ENCODE measurements around the gene TM9SF1. TPM values are rescaled to one million over a fixed set of nuclear protein-coding genes. Genes with fewer than 3 reads are reported as not detected.

The TM9SF1 gene
- total RNA-seq, 2 experiments from 2014 or later = 12.9 to 13.0 TPM

DNA sequence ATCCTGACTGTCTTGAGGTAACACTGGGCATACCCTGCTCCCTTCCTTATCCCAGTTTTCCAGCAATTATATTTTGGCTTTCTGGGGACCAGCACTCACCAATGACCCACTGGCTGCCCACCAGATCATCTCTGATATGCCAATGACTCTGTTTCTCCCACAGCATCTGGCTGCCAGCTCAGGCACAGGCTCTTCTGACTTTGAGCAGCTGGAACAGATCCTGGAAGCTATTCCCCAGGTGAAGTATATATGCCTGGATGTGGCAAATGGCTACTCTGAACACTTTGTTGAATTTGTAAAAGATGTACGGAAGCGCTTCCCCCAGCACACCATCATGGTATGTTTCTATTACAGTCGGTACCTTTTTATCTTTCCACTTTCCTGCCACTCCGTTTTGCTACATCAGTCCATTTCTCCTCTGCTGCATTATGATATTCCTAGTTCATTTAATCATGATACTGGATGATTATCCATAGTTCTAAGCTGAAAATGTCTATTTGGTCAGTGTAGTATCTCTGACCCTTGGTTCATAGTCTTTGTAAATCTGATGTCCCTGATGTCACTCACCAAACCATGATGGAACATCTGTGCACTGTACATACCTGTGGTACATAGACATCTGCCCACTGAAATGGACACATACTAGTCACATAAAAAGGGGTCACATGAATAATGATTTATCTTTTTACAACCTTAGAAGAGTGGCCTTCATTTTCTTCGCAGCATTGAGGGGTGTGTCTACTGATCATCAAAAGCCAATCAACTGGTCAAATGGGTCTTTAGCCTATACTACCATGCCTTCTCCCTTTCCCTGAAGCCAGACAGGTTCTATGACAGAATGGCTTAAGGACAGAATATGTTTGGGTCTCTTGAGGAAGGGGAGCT, 40.8 kb upstream of the TM9SF1 start:
- peak overlapping the region; percentile 40 for H3K4me3 Mint-ChIP-seq
- peaks cover 95% of the 10 kb centered on the region for H3K36me3 Mint-ChIP-seq (ENCODE audit: low read depth)
- DNase-seq = no peak
- ATAC-seq (ENCODE audit: poor library complexity) = no peak
- ChIA-PET CTCF (interaction anchor here (2.0 to 3.3 kb wide), 4 partner anchors 20 to 97 kb away, joined by 7 to 14 read pairs (median 10); partner anchors contain the start of genes IRF9 and MDP1), POLR2A (interaction anchor here (0.6 to 2.6 kb wide), 5 partner anchors 7 to 74 kb away, joined by 3 to 11 read pairs (median 3); partner anchors contain the start of genes IPO4, MDP1 and RABGGTA)
- Histone ChIP-seq H3K4me3 (ENCODE audit: low read length) (no peak overlapping the region), H3K9me3 (ENCODE audit: control insufficient read depth in 1 of 2, insufficient read depth in 1 of 2, low read length in 2 of 2) (no peaks in the 10 kb centered on the region), H3K27me3 (ENCODE audit: control insufficient read depth in 1 of 2, insufficient read depth in 2 of 2, low read length in 2 of 2) (no peaks in the 10 kb centered on the region), H3K4me1 (ENCODE audit: insufficient read depth, low read length) (peaks cover 55% of the 10 kb centered on the region), H3K27ac (ENCODE audit: low read depth in 1 of 2, low read length in 2 of 2) (no peak overlapping the region), H3K36me3 (ENCODE audit: insufficient read depth, low read length) (peaks cover 72% of the 10 kb centered on the region)
- no peaks in the 10 kb centered on the region for H3K27me3 Mint-ChIP-seq
- H3K9me3 Mint-ChIP-seq = no peaks in the 10 kb centered on the region
- peaks cover 91% of the 10 kb centered on the region for H3K4me1 Mint-ChIP-seq (ENCODE audit: low read depth)
- intact Hi-C loops (cut with DNase I, micrococcal nuclease) = no loop called here
- peak overlapping the region; percentile 93 for H3K27ac Mint-ChIP-seq
- TF ChIP-seq, protein P1, sequence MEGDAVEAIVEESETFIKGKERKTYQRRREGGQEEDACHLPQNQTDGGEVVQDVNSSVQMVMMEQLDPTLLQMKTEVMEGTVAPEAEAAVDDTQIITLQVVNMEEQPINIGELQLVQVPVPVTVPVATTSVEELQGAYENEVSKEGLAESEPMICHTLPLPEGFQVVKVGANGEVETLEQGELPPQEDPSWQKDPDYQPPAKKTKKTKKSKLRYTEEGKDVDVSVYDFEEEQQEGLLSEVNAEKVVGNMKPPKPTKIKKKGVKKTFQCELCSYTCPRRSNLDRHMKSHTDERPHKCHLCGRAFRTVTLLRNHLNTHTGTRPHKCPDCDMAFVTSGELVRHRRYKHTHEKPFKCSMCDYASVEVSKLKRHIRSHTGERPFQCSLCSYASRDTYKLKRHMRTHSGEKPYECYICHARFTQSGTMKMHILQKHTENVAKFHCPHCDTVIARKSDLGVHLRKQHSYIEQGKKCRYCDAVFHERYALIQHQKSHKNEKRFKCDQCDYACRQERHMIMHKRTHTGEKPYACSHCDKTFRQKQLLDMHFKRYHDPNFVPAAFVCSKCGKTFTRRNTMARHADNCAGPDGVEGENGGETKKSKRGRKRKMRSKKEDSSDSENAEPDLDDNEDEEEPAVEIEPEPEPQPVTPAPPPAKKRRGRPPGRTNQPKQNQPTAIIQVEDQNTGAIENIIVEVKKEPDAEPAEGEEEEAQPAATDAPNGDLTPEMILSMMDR (IDR thresholded peaks at IDR 0.05) = no peak

DNA sequence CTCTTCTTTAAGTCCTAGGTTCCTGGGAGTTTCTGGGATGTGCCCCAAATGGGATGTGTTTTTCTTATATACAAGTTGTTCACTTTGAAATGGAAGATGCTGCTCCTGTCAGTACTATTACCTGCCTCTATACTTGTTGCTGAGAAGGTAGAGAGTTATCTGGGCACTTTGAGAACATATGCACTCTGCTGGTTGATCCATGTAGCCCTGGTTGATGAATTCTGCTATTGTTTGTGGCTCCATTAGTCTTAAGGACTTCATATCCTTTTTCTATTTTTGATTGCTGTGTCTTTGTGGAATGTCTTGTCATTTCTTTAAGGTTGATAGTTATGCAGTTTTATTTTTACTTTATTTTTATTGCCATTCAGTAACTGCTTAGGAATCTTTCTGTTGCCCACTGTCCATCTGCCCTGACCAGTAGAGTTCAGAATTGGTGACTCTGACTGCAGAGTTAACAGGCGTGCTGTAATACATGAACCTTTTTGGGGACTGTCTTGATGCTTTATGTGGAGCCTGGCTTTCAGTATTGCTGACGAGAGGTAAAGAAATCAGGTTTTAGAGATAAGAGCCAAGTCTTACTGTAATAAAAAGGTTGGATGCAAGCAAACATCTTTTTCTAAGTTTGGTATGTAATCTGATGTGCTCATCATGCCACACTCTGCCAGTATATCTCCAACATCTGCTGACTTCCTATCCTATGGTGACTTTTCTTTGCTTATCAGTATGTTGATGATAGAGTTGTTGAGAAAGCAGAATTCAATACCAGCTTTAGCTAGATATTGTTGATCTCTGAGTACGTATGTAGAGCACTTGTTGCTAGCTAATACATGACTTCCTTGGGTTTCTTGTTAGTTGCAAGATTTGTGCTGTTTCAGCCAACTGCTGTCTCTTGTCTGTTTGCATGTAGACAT, 39.1 kb upstream of the TM9SF1 start:
- Mint-ChIP-seq H3K36me3 (ENCODE audit: low read depth) (peaks cover 81% of the 10 kb centered on the region), H3K4me3 (peak overlapping the region; percentile 96), H3K27ac (peak overlapping the region; percentile 93), H3K27me3 (no peaks in the 10 kb centered on the region), H3K4me1 (ENCODE audit: low read depth) (peaks cover 77% of the 10 kb centered on the region), H3K9me3 (no peaks in the 10 kb centered on the region)
- Histone ChIP-seq H3K4me1 (ENCODE audit: insufficient read depth, low read length) (peaks cover 43% of the 10 kb centered on the region), H3K27me3 (ENCODE audit: control insufficient read depth in 1 of 2, insufficient read depth in 2 of 2, low read length in 2 of 2) (no peaks in the 10 kb centered on the region), H3K4me3 (ENCODE audit: low read length) (no peak overlapping the region), H3K9me3 (ENCODE audit: control insufficient read depth in 1 of 2, insufficient read depth in 1 of 2, low read length in 2 of 2) (no peaks in the 10 kb centered on the region), H3K36me3 (ENCODE audit: insufficient read depth, low read length) (peaks cover 58% of the 10 kb centered on the region), H3K27ac (ENCODE audit: low read depth in 1 of 2, low read length in 2 of 2) (peak overlapping the region in 1 of 2 donors; percentile 6)
- TF ChIP-seq, protein P1 (IDR thresholded peaks at IDR 0.05) = no peak
- ChIA-PET CTCF (interaction anchor here (1.0 to 3.1 kb wide), 7 partner anchors 18 to 99 kb away, joined by 3 to 13 read pairs (median 7); partner anchors contain the start of genes IRF9 and MDP1), POLR2A (interaction anchor here (0.7 to 2.6 kb wide), 9 partner anchors 8 to 203 kb away, joined by 3 to 40 read pairs (median 3); partner anchors contain the start of genes DCAF11, IPO4, MDP1 and NRL)
- ATAC-seq (ENCODE audit: poor library complexity) (no peak), DNase-seq (no peak)
- intact Hi-C loops (cut with DNase I, micrococcal nuclease) = loop anchor here (5.0 kb wide), 4 partner anchors 37 to 208 kb away; partner anchors contain the start of genes PSME2 (in 1 of the 2), RABGGTA (in 1 of the 2), RNF31 (in 1 of the 2) and SDR39U1 (in 1 of the 2)

DNA sequence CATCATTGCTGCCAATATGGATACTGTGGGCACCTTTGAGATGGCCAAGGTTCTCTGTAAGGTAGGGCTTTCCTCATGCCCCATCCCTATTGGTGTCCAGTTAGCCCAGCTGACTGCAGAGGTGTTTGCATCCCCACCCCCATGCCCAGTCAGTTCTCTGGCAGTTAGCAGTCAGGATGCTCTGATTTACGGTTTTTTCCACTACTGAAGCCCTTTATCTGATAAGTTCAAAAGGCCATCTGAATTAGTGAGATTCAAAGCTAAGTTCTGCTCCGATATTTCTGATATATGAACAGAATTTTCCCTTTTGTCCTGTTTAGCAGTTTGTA, 38.3 kb upstream of the TM9SF1 start:
- TF ChIP-seq, protein P1 (IDR thresholded peaks at IDR 0.05) = no peak
- Histone ChIP-seq H3K27me3 (ENCODE audit: control insufficient read depth in 1 of 2, insufficient read depth in 2 of 2, low read length in 2 of 2) (no peaks in the 10 kb centered on the region), H3K4me1 (ENCODE audit: insufficient read depth, low read length) (peaks cover 35% of the 10 kb centered on the region), H3K4me3 (ENCODE audit: low read length) (peak overlapping the region; percentile 98), H3K9me3 (ENCODE audit: control insufficient read depth in 1 of 2, insufficient read depth in 1 of 2, low read length in 2 of 2) (no peaks in the 10 kb centered on the region), H3K27ac (ENCODE audit: low read depth in 1 of 2, low read length in 2 of 2) (peak overlapping the region; percentile 81 to 95), H3K36me3 (ENCODE audit: insufficient read depth, low read length) (peaks cover 50% of the 10 kb centered on the region)
- no peaks in the 10 kb centered on the region for H3K27me3 Mint-ChIP-seq
- H3K9me3 Mint-ChIP-seq = no peaks in the 10 kb centered on the region
- peaks cover 77% of the 10 kb centered on the region for H3K36me3 Mint-ChIP-seq (ENCODE audit: low read depth)
- no peak for DNase-seq
- H3K4me1 Mint-ChIP-seq (ENCODE audit: low read depth) = peaks cover 74% of the 10 kb centered on the region
- intact Hi-C loops (cut with DNase I, micrococcal nuclease) = loop anchor here (2.0 to 5.0 kb wide), 6 partner anchors 36 to 209 kb away; partner anchors contain the start of genes PSME2 (in 2 of the 2), RNF31 (in 2 of the 2), IPO4 (in 1 of the 2) and RABGGTA (in 1 of the 2)
- peak overlapping the region; percentile 96 for H3K4me3 Mint-ChIP-seq
- peak overlapping the region; percentile 93 for H3K27ac Mint-ChIP-seq
- no peak for ATAC-seq (ENCODE audit: poor library complexity)
- ChIA-PET POLR2A (interaction anchor here (0.7 to 2.6 kb wide), 9 partner anchors 9 to 204 kb away, joined by 3 to 40 read pairs (median 4); partner anchors contain the start of genes CHMP4A, DCAF11, IRF9 and MDP1), CTCF (interaction anchor here (1.0 to 3.1 kb wide), 5 partner anchors 18 to 100 kb away, joined by 3 to 13 read pairs (median 7); partner anchors contain the start of genes IRF9 and MDP1)
